Measurements from ENCODE around the gene PNKP. TPM values are rescaled to one million over a fixed set of nuclear protein-coding genes. Genes with fewer than 3 reads are reported as not detected.

The PNKP gene
- total and polyA plus RNA-seq, 10 of the 15 experiments (the other 5 are each of a cell fraction or from before 2014, with no cell fraction given): 2.9 to 82.3 (median 33.2) TPM

GRCh38 chr19:49812997-49813861, 54.1 kb downstream of the PNKP start, which contains the start of gene FUZ (continued):
- TF ChIP-seq ATF2 (IDR thresholded peaks at IDR 0.05; ENCODE audit: low read length) (no peak), CBX5 (IDR thresholded peaks at IDR 0.05; ENCODE audit: low read depth) (peak; percentile 73; the same call in 1 of the 2 replicates), ZNF592 (IDR thresholded peaks at IDR 0.05) (no peak), BRCA1 (IDR thresholded peaks at IDR 0.05; ENCODE audit: low read depth, low read length) (no peak), IRF4 (IDR thresholded peaks at IDR 0.05; ENCODE audit: low read depth, low read length) (0 out of 2 replicates have a peak, but pooled peaks have one; percentile 18), ZZZ3 (IDR thresholded peaks at IDR 0.05; ENCODE audit: control insufficient read depth, insufficient read length, low read depth) (no peak), PKNOX1 (IDR thresholded peaks at IDR 0.05) (peak; percentile 71; the same call in 1 of the 2 replicates), ZBTB40 (IDR thresholded peaks at IDR 0.05; ENCODE audit: borderline replicate concordance) (peak; percentile 94), MXI1 (IDR thresholded peaks at IDR 0.05; ENCODE audit: low read depth, low read length) (peak; percentile 82; the same call in 1 of the 2 replicates), NR2C1 (IDR thresholded peaks at IDR 0.05) (peak; percentile 80), ETV6 (conservative IDR thresholded peaks at IDR 0.05 in 1 of 2, IDR thresholded peaks at IDR 0.05 in 1 of 2; ENCODE audit: borderline replicate concordance in 1 of 2, low read depth in 1 of 2) (no peak), RUNX3 (IDR thresholded peaks at IDR 0.05; ENCODE audit: low read length) (0 out of 2 replicates have a peak, but pooled peaks have one; percentile 3), RFX5 (IDR thresholded peaks at IDR 0.05; ENCODE audit: low read depth, low read length) (no peak), MAX (IDR thresholded peaks at IDR 0.05; ENCODE audit: low read depth, low read length) (no peak; the same call in 1 of the 2 replicates)
